Measurements from ENCODE around the gene SESN1. TPM values are rescaled to one million over a fixed set of nuclear protein-coding genes. Genes with fewer than 3 reads are reported as not detected.

SESN1 gene
- total RNA-seq, 1 donor from 2014 or later: 58.9 TPM

DNA sequence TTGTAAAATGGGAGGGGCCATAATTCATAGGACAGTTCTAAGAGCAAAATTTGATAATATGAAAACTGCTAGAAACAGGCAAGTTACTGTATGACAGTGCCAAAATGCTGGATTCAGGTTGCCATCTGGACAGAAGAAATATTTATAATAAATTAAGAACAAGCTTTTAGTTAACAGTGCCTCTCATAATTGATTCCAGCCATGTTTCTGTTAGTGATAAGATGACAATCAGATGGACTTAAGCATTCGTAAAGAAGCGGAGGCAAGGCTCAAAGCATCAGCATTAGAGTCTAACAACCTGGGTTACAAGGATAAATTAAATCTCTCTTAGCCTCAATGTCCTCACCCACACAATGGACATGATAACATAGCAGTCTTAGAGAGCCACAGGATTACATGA, 61.0 kb downstream of the SESN1 start:
- TF ChIP-seq, protein P1, sequence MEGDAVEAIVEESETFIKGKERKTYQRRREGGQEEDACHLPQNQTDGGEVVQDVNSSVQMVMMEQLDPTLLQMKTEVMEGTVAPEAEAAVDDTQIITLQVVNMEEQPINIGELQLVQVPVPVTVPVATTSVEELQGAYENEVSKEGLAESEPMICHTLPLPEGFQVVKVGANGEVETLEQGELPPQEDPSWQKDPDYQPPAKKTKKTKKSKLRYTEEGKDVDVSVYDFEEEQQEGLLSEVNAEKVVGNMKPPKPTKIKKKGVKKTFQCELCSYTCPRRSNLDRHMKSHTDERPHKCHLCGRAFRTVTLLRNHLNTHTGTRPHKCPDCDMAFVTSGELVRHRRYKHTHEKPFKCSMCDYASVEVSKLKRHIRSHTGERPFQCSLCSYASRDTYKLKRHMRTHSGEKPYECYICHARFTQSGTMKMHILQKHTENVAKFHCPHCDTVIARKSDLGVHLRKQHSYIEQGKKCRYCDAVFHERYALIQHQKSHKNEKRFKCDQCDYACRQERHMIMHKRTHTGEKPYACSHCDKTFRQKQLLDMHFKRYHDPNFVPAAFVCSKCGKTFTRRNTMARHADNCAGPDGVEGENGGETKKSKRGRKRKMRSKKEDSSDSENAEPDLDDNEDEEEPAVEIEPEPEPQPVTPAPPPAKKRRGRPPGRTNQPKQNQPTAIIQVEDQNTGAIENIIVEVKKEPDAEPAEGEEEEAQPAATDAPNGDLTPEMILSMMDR (IDR thresholded peaks at IDR 0.05): no peak
- TF ChIP-seq POLR2AphosphoS5 (IDR thresholded peaks at IDR 0.05; ENCODE audit: insufficient read depth in 1 of 2, low read depth in 1 of 2): no peak
- TF ChIP-seq POLR2A (IDR thresholded peaks at IDR 0.05): no peak
- H3K27me3 ChIP-seq: no peaks in the 10 kb centered on the region
- no peak overlapping the region for H3K27ac ChIP-seq
- H3K36me3 ChIP-seq: no peaks in the 10 kb centered on the region
- no peaks in the 10 kb centered on the region for H3K9me3 ChIP-seq
- DNase-seq (ENCODE audit: extremely low spot score in 2 of 2): no peak
- no peak overlapping the region for H3K4me3 ChIP-seq
- peaks cover 36% of the 10 kb centered on the region for H3K4me1 ChIP-seq
- intact Hi-C loops (cut with DNase I): no loop called here

- intact Hi-C loops (cut with DNase I): no loop called here
- peaks cover 23% of the 10 kb centered on the region for H3K4me1 ChIP-seq
- no peak for DNase-seq (ENCODE audit: extremely low spot score in 2 of 2)
- no peak overlapping the region for H3K27ac ChIP-seq
- TF ChIP-seq, protein P1 (IDR thresholded peaks at IDR 0.05): no peak
- TF ChIP-seq POLR2A (IDR thresholded peaks at IDR 0.05): no peak
- no peak for TF ChIP-seq POLR2AphosphoS5 (IDR thresholded peaks at IDR 0.05; ENCODE audit: insufficient read depth in 1 of 2, low read depth in 1 of 2)
- no peaks in the 10 kb centered on the region for H3K9me3 ChIP-seq
- no peak overlapping the region for H3K4me3 ChIP-seq
- no peaks in the 10 kb centered on the region for H3K27me3 ChIP-seq
- H3K36me3 ChIP-seq: no peaks in the 10 kb centered on the region
These were observed 63.2 kb downstream of the SESN1 start for GRCh38 chr6:109031416-109031815.

DNA sequence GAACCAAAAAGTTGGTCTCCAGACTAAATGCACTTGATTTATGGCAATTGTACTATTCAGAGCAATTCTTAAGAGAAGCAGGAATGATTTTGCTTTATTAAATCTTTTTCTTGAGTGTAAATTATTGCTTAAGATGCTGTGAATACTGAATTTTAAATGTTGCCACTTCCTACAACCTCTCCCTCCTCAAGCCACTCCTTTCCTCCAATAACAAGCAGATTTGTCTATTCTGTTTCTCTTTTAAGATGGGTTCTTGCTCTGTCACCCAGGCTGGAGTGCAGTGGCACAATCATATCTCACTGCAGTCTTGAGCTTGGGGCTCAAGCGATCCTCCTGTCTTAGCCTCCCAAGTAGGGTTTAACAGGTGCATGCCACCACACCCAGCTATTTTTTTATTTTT, 65.3 kb downstream of the SESN1 start:
- H3K4me3 ChIP-seq: no peak overlapping the region
- no peaks in the 10 kb centered on the region for H3K27me3 ChIP-seq
- H3K9me3 ChIP-seq: no peaks in the 10 kb centered on the region
- TF ChIP-seq POLR2A (IDR thresholded peaks at IDR 0.05): no peak
- TF ChIP-seq POLR2AphosphoS5 (IDR thresholded peaks at IDR 0.05; ENCODE audit: insufficient read depth in 1 of 2, low read depth in 1 of 2): no peak
- TF ChIP-seq, protein P1 (IDR thresholded peaks at IDR 0.05): no peak
- H3K36me3 ChIP-seq: no peaks in the 10 kb centered on the region
- intact Hi-C loops (cut with DNase I): no loop called here
- H3K27ac ChIP-seq: no peak overlapping the region
- H3K4me1 ChIP-seq: peaks cover 2% of the 10 kb centered on the region
- no peak for DNase-seq (ENCODE audit: extremely low spot score in 2 of 2)

DNA sequence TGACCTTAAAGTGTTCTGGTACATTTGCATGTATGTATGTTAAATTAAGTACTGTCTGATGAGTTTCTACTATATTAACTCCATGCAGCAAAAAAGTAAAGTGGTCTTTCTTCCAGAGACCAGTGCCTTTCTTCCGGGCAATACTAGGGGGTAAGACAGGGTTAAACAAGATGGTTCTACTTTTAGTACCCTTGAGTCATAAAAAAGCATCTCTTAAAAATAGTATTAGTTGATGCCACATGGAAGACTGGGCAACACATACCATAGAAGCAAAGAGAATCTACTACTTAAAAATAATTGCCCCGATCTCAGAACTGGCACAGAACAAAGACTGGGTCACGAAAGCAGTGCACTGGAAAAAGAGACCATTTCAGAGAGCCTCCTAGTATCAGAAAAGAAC, 66.2 kb downstream of the SESN1 start:
- DNase-seq (ENCODE audit: extremely low spot score in 2 of 2): no peak
- Histone ChIP-seq H3K36me3 (no peaks in the 10 kb centered on the region), H3K4me3 (no peak overlapping the region), H3K4me1 (no peaks in the 10 kb centered on the region), H3K27ac (no peak overlapping the region), H3K9me3 (no peaks in the 10 kb centered on the region), H3K27me3 (no peaks in the 10 kb centered on the region)
- intact Hi-C loops (cut with DNase I): no loop called here
- TF ChIP-seq, protein P1 (IDR thresholded peaks at IDR 0.05): no peak
- TF ChIP-seq POLR2A (IDR thresholded peaks at IDR 0.05) (no peak), POLR2AphosphoS5 (IDR thresholded peaks at IDR 0.05; ENCODE audit: insufficient read depth in 1 of 2, low read depth in 1 of 2) (no peak)

DNA sequence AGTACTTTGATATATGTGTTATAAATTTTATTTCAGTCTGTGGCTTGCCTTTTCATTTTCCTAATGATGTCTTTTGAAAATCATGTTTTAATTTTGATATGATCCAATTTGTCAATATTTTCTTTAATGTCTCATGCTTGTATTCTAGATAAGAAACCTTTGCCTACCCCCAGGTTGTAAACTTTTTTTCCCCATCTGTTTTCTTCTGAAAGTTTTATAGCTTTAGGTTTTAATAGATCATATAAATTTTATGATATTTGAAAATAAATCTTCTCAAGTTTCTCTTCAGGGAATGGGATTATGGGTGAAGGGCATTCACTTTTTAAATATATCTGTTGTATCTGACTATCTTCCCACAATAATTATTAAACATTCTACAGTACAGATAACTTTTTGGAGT, 66.7 kb downstream of the SESN1 start:
- Histone ChIP-seq H3K4me1 (no peaks in the 10 kb centered on the region), H3K4me3 (no peak overlapping the region), H3K27me3 (no peaks in the 10 kb centered on the region), H3K36me3 (no peaks in the 10 kb centered on the region), H3K27ac (no peak overlapping the region), H3K9me3 (no peaks in the 10 kb centered on the region)
- DNase-seq (ENCODE audit: extremely low spot score in 2 of 2): no peak
- intact Hi-C loops (cut with DNase I): no loop called here
- no peak for TF ChIP-seq POLR2A (IDR thresholded peaks at IDR 0.05)
- TF ChIP-seq, protein P1 (IDR thresholded peaks at IDR 0.05): no peak
- TF ChIP-seq POLR2AphosphoS5 (IDR thresholded peaks at IDR 0.05; ENCODE audit: insufficient read depth in 1 of 2, low read depth in 1 of 2): no peak

Measured in vagina (tissue), 2 donors.